GM19351 (cell line): Measurements from ENCODE around the gene PHLDB2.
A peak's percentile ranks its signal among the peaks of the same experiment; 100 is the strongest.

Source experiments
- ATAC-seq: cut with Tn5 transposase; IDR thresholded peaks from one replicate; pipeline ENCODE4 v1.9.1; 2021; ENCODE audit warnings: mild to moderate bottlenecking, moderate library complexity; ENCODE audit not compliant: unreplicated experiment

Gene PHLDB2

GRCh38 chr3:111881480-111881879, 22.4 kb downstream of the PHLDB2 start:
- ATAC-seq = no peak

DNA sequence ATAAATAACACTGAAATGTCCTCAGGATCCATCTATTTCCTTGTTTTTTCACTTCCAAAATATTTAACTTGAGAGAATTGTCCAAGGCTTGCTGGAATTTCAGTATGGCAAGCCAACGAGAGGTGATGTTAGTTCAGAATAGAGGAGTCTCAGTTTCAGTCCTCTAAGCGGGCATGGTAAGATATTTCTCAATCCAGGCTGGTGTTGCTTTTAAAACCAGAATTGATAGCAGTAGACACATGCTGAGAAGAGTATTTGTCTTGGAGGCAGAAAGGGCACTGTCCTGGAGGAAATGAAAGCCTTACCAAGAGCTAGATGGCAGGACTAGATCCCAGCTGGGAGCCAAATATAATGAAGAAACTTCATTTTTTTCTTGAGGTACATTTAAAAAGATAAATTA, 23.1 kb downstream of the PHLDB2 start:
- ATAC-seq = no peak

- ATAC-seq = peak; percentile 100
Measured at GRCh38 chr3:111882799-111883198, 23.7 kb downstream of the PHLDB2 start.

DNA sequence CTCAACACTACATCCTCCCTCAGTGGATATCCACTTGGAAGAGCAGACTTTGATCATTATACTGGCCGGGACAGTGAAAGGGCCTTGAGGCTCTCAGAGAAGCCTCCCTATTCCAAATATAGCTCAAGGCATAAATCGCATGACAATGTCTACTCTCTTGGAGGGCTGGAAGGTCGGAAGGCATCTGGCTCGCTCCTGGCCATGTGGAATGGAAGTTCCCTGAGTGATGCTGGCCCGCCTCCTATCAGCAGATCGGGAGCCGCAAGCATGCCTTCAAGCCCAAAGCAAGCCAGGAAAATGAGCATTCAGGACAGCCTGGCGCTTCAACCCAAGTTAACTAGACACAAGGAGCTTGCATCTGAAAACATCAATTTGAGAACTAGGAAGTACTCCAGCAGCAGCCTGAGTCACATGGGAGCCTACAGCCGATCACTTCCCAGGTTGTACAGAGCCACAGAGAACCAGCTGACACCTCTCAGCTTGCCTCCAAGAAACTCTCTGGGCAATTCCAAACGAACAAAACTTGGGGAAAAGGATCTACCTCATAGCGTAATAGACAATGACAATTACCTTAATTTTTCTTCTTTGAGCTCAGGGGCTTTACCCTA, 25.4 kb downstream of the PHLDB2 start:
- ATAC-seq = no peak

GRCh38 chr3:111885578-111885977, 26.5 kb downstream of the PHLDB2 start:
- no peak for ATAC-seq

- no peak for ATAC-seq
Measured at GRCh38 chr3:111890051-111890580, 31.1 kb downstream of the PHLDB2 start.

DNA sequence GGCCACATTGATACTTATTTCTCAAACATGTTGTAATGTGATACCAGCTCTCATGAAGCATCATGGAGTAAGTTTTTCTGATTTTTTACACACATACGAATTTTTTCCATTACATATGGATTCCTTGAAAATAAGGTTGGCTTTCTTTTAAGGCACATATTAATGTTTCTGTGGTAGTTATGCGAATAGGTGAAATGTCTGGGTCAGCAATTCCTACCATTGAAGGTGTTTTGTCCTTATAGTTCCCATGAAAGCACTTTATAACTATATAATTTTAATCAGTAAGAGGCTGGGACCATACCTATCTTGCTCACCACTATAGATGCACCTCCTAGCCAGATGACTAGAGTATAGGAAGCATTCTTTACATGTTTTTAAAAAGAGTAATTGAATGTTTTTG, 33.0 kb downstream of the PHLDB2 start:
- no peak for ATAC-seq

DNA sequence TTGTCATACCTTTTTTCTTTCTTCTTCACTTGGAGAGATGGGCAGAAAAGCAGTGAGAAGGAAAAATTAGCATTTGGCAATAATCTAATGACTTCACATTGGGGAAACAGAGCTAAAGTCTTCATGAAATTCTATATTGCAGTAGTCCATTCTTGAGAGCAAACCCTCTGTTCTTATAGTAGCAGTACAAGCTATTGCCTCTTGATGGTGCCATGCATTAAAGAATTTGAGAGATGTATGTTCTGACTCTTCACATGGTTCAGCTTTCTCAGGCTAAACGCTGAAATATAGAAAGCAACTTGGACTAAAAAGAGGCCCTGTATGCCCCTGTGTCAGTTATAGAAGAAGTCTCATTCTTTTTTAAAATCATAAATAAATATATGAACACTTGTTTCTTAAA, 36.0 kb downstream of the PHLDB2 start:
- no peak for ATAC-seq

DNA sequence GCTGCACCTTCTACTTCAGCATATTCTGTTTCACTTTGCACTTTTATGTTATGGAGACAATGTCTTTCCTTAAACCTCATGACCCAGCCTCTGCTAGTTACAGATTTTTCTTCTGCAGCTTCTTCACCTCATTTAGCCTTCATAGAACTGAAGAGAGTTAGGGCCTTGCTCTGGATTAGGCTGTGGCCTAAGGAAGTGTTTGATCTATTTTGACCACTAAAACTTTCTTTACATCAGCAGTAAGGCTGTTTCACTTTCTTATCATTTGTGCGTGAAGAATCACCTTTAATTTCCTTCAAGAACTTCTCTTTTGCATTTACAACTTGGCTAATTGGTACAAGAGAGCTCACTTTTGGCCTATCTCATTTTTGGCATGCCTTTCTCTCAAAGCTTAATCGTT, 40.9 kb downstream of the PHLDB2 start:
- no peak for ATAC-seq

- no peak for ATAC-seq
Measured at GRCh38 chr3:111901637-111902036, 42.6 kb downstream of the PHLDB2 start.

DNA sequence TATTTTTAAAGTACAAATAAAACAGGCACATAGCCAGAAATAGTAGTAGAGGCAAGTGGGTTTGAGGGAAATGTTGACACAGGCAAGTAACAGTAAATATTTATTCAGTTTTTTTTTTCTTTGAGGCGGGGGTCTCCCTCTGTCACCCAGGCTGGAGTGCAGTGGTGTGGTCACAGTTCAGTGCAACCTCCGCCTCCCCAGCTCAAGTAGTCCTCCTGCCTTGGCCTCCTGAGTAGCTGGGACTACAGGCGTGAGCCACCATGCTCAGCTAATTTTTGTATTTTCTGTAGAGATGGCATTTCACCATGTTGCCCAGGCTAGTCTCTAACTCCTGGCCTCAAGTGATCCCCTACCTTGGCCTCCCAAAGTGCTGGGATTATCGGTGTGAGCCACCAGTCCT, 43.5 kb downstream of the PHLDB2 start:
- ATAC-seq = no peak

DNA sequence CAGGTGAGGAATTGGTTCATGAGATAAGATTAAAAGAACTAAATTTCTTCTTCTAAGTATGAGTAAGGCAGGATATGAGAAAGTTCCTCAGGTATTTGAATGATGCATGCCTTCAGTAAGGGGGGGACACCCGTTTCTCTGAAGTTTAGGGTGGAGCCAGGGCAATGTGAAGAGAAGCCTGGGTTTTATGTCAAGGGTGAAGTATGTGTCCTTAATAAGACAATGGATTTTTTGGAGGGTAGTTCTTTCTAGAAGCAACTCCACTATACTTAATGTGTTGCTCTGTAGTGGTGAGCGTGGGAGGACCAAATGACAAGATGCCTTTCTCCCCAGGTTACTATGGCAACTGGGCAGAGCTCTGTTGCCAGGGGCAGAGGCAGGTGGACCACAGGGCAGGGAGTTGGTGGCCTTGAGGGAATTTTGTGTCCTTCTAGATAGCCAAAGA, 44.0 kb downstream of the PHLDB2 start:
- ATAC-seq = no peak

GRCh38 chr3:111904376-111905241, 45.5 kb downstream of the PHLDB2 start:
- no peak for ATAC-seq

DNA sequence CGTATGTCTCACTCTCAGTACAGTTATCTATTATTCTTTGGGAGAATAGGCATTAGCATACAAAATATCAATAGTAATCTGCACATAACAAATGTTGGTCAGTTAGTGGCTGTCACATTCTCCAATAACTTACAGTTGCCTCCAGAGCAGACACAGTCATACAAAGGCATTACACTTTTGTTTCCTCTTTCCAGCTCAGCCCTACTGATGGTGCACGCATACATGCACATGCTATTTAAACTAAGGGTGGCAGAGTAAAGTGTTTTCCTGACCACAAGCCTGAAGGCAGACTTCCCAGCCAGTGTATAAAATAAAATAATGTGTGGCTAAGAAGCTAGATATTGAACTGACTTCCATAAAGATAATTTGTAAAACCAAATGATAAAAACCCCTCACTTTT, 47.6 kb downstream of the PHLDB2 start:
- no peak for ATAC-seq

DNA sequence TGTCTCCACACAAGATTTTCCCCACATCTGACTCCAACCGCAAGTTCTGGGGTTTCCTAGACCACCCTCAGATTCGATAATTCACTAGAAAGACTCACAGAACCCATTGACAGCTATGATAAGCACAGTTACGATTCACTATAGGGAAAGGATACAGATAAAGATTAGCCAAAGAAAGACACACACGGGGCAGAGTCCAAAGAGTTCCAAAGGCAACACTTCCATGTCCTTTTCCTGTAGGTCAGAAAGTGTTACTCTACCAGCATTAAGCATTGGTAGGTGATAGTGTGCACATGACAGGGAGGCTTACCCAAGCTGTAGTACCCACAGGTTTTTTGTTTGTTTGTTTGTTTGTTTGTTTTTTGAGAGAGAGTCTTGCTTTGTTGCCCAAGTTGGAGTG, 48.1 kb downstream of the PHLDB2 start:
- ATAC-seq = no peak

DNA sequence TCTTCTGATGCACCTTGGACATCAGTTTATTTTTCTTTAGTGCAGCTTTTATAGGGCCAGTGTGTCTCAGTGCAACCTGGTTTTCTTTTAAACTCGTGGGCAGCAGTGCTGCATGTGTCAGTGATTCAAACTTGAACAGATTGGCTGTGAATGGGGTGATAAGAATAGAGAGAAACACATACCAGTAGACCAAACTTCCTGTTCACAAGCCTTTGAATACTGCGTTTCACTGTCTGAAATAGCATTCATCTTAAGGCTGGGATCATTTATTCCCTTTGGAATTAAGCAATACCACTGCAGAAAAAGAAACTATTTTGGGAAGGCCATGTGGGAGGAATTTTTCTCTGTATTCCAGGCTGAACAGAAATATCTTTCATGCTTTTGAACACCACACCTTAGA, 51.7 kb downstream of the PHLDB2 start:
- ATAC-seq = no peak

- ATAC-seq = no peak
Measured at GRCh38 chr3:111911446-111911845, 52.4 kb downstream of the PHLDB2 start.

DNA sequence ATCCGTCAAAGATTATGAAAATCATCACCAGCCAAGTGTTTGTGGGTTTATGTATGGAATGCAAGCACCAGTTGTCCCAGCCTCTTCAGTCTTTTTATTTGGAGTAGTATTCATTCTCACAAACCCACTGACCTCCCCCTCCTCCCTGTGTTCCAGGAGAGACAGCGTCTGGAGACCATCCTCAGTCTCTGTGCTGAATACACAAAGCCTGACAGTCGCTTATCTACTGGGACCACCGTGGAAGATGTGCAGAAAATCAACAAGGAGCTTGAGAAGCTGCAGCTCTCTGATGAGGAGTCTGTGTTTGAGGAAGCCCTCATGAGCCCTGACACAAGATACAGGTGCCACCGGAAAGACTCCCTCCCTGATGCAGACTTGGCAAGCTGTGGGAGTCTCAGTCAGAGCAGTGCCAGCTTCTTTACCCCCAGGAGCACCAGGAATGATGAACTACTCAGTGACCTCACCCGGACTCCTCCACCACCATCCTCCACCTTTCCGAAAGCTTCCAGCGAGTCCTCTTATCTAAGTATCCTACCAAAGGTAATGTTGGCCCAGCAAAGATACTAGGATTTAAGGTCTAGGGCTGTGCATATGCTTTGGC, 54.2 kb downstream of the PHLDB2 start:
- ATAC-seq = no peak

GRCh38 chr3:111915905-111916304, 56.8 kb downstream of the PHLDB2 start:
- no peak for ATAC-seq

- ATAC-seq = no peak
Measured at GRCh38 chr3:111917300-111917699, 58.2 kb downstream of the PHLDB2 start.

DNA sequence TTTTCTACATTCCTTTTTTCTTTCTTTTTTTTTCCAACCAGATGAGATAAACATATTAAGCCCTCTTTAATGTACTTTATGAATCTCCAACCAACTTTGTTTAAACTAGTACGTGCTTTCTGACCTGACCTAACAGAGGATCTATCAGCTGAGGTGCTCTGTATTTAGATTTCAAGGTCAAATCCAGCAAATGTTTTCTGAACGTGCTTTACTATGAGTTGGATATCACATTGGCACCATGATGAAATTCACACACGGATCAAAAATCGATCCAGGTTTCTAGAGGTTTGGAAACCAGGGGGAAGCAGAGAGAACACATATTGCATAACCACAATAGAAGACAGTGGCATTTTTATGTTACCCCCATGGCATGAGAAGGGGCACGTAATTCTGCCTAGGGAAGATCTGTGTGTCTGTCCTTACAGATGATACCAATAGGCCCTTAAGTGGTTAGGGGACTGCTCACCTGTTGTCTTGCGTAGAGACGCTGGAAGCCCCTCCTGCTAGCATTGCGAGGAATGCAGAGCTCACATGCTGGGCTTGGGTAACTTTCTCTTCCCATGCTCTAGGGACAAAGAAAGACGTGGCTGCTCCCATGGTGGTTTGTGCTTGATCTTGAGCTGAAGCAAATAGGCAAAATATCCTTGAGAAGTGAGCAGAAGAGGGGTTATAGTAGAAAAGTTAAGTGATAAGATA, 60.5 kb downstream of the PHLDB2 start:
- no peak for ATAC-seq
